Heart right ventricle (tissue), 16 donors: Measurements from ENCODE around the gene S100A2. TPM values are rescaled to one million over a fixed set of nuclear protein-coding genes. Genes with fewer than 3 reads are reported as not detected.
A peak's percentile ranks its signal among the peaks of the same experiment; 100 is the strongest.

Experiments used
- ATAC-seq, 8 donors: fragments of 200-7000 bp; cut with Tn5 transposase; one replicate each; pipeline ENCODE4 v1.9.1; 2020; ENCODE audit warnings: mild to moderate bottlenecking in 8 of 8, moderate library complexity in 8 of 8, moderate number of reproducible peaks in 1 of 8
- DNase-seq, 2 donors: peaks; one replicate each; pipeline ENCODE4 v3.0.0-alpha.2; 2020
- H3K27ac ChIP-seq, 10 donors: fragments of 200-600 bp; sonication (generic) in 2 of 10; one replicate each; pipeline versions ENCODE4 v1.5.0 to v1.8.0; 2020 to 2022; ENCODE audit warnings: mild to moderate bottlenecking in 3 of 10
- H3K27me3 ChIP-seq, 7 donors: fragments of 200-600 bp; one replicate each; pipeline ENCODE4 v1.8.0; 2021 to 2022; ENCODE audit warnings: mild to moderate bottlenecking in 2 of 7
- H3K36me3 ChIP-seq, 9 donors: fragments of 200-600 bp; sonication (generic) in 1 of 9; one replicate each; pipeline versions ENCODE4 v1.5.0 to v1.8.0; 2020 to 2022; ENCODE audit warnings: mild to moderate bottlenecking in 2 of 9
- H3K4me1 ChIP-seq, 9 donors: fragments of 200-600 bp; sonication (generic) in 1 of 9; one replicate each; pipeline versions ENCODE4 v1.5.0 to v1.8.0; 2020 to 2022; ENCODE audit warnings: mild to moderate bottlenecking in 4 of 9
- H3K4me3 ChIP-seq, 10 donors: fragments of 200-600 bp; sonication (generic) in 2 of 10; one replicate each; pipeline versions ENCODE4 v1.5.0 to v1.8.0; 2020 to 2022; ENCODE audit warnings: mild to moderate bottlenecking in 7 of 10, moderate library complexity in 2 of 10
- H3K9me3 ChIP-seq, 11 donors: fragments of 200-600 bp in 10 of 11; sonication (generic) in 2 of 11; one replicate each; pipeline versions ENCODE4 v1.5.0 to v1.8.0; 2013 to 2022; ENCODE audit warnings: mild to moderate bottlenecking in 2 of 11, control low read depth in 1 of 11, moderate library complexity in 1 of 11
- CTCF ChIP-seq, 9 donors: fragments of 200-600 bp; sonication (generic) in 2 of 9; IDR thresholded peaks; one replicate each; pipeline versions ENCODE4 v1.5.0 to v1.8.0; 2021 to 2022; ENCODE audit warnings: antibody characterized with exemption in 9 of 9, mild to moderate bottlenecking in 5 of 9, moderate library complexity in 1 of 9
- WGBS, 2 donors: extraction: QIAGEN DNeasy Blood & Tissue Kit; methylation state at CpG; one replicate each; pipeline ENCODE4 v1.1.7; 2013; ENCODE audit warnings: inconsistent platforms in 1 of 2; 5-methylcytosine and 5-hydroxymethylcytosine counted together
- intact Hi-C, 10 donors: fragments of 100-400 bp; cut with DNase I; formaldehyde crosslinking; loops; one replicate each; pipeline versions ENCODE4 v1.11.1 to v1.14.2; 2022
- polyA plus RNA-seq, 2 donors: library from polyadenylated mRNA; stranded (reverse); fragments of 200-250 nt; gene quantifications; one replicate each; pipeline ENCODE4 v1.2.3, GENCODE V29; 2013
- total RNA-seq, 10 donors: library from RNA; stranded (reverse); fragmentation: NEBNext Ultra II Directional in 3 of 10; extraction: Animal tissue kit (Norgen Biotek cat#: 25700) in 3 of 10; gene quantifications; one replicate each; pipeline versions ENCODE4 v1.2.1 to v1.2.4, GENCODE V29; 2021 to 2023
- donor health status: Arrhythmogenic right ventricular cardiomyopathy.
- donor health status: ischemic (EF 13 %, LVEDD 7.1; RV severe dilation, severe dysfunction).
- donor health status: healthy with polysubstance abuse.
- donor health status: DM: no; HTN: yes; CAD: no.
- donor health status: DM: no; HTN: no; CAD: no.
- donor health status: ischemic (EF 25% LVEDD 6.9; RV normal size, moderate dysfunction).
- donor health status: ischemic (EF 25% LVEDD 5.7; RV mildly dilated, moderate dysfunction).
- donor health status: healthy.
- donor health status: DM: yes; HTN: yes; CAD: no.
- donor health status: Ischemic cardiomyopathy.
- donor health status: ischemic (EF 35%, LVEDD 5.7; RV mildly dilated, moderate dysfunction).
- donor health status: nonischemic (EF 11% LVEDD 7.7; RV severe dilation, severe dysfunction).
- donor health status: DM: yes; HTN: yes; CAD: no.
- donor health status: PGD.
- donor health status: ischemic (EF 29% LVEDD 5.4; RV normal size, mild dysfunction).
- donor health status: nonischemic (EF 23%, LVEDD 6.1; RV moderate dilation, normal function).

Gene S100A2
- total and polyA plus RNA-seq, 12 donors, result 1.2 to 7.4 (median 3.1) TPM; not detected in 1

- intact Hi-C loops, result loop anchor here in 1 of 10 donors (10.0 kb wide), 1 partner anchor 75 kb away; the partner anchor contains the start of genes S100A14 and S100A16
- Histone ChIP-seq H3K36me3 (peaks cover 0 to 14% (median 0%) of the 10 kb centered on the region in 9 donors), H3K9me3 (no peaks in the 10 kb centered on the region), H3K27ac (peak overlapping the region in 1 of 10 donors; percentile 84), H3K4me1 (peaks cover 0 to 82% (median 24%) of the 10 kb centered on the region in 9 donors), H3K4me3 (no peak overlapping the region), H3K27me3 (no peaks in the 10 kb centered on the region)
- DNase-seq (no peak), ATAC-seq (no peak)
- no peak for TF ChIP-seq CTCF (IDR thresholded peaks at IDR 0.05)
- WGBS, 2 donors, result 87 to 92% methylated on average over 4 of the region's 4 CpGs
Measured at GRCh38 chr1:153539395-153540093, 26.1 kb downstream of the S100A2 start.

GRCh38 chr1:153538315-153538821, 27.3 kb downstream of the S100A2 start:
- DNase-seq (no peak), ATAC-seq (no peak)
- peak overlapping the region in 2 of 10 donors; percentile 6 to 24 for H3K27ac ChIP-seq
- TF ChIP-seq CTCF (IDR thresholded peaks at IDR 0.05), result no peak
- 68 to 80% methylated on average over 6 of the region's 6 CpGs for WGBS, 2 donors
- H3K9me3 ChIP-seq, result no peaks in the 10 kb centered on the region
- intact Hi-C loops, result loop anchor here in 1 of 10 donors (10.0 kb wide), 1 partner anchor 76 kb away; the partner anchor contains the start of genes S100A14 and S100A16
- H3K27me3 ChIP-seq, result no peaks in the 10 kb centered on the region
- H3K4me3 ChIP-seq, result no peak overlapping the region
- peaks cover 0 to 82% (median 27%) of the 10 kb centered on the region in 9 donors for H3K4me1 ChIP-seq
- H3K36me3 ChIP-seq, result peaks cover 0 to 11% (median 0%) of the 10 kb centered on the region in 9 donors

DNA sequence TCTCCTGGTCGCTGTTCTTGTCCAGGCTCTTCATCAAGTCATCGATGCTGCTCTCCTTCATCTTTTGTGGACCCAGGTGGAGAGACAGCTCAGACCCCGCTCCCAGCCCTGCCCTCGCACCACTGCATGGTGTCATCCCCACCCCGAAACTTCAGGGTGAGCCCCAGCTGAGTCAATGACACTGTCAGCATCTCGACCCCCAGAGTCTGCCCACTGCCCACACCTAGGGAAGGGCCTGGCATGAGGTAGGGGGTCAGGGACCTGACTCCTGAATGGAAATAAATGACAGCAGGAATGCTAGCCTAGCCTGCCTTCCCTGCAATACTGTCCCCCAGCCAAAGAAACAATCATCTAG, 28.3 kb downstream of the S100A2 start:
- no peak for ATAC-seq
- H3K27me3 ChIP-seq, result no peaks in the 10 kb centered on the region
- no peaks in the 10 kb centered on the region for H3K9me3 ChIP-seq
- H3K4me3 ChIP-seq, result no peak overlapping the region
- DNase-seq, result no peak
- H3K36me3 ChIP-seq, result peaks cover 0 to 9% (median 0%) of the 10 kb centered on the region in 9 donors
- peak overlapping the region in 2 of 10 donors; percentile 6 to 96 for H3K27ac ChIP-seq
- no peak for TF ChIP-seq CTCF (IDR thresholded peaks at IDR 0.05)
- WGBS, 2 donors, result 95 to 98% methylated on average over 6 of the region's 6 CpGs
- H3K4me1 ChIP-seq, result peaks cover 3 to 82% (median 31%) of the 10 kb centered on the region in 9 donors
- intact Hi-C loops, result loop anchor here in 1 of 10 donors (10.0 kb wide), 1 partner anchor 77 kb away; the partner anchor contains the start of genes S100A14 and S100A16

GRCh38 chr1:153536671-153537375, 28.8 kb downstream of the S100A2 start:
- intact Hi-C loops, result loop anchor here in 1 of 10 donors (10.0 kb wide), 1 partner anchor 78 kb away; the partner anchor contains the start of genes S100A14 and S100A16

More at GRCh38 chr1:153536671-153537375, 28.8 kb downstream of the S100A2 start:
- H3K27ac ChIP-seq, result peak overlapping the region in 9 of 10 donors; percentile 93 to 99 (median 98)
- no peaks in the 10 kb centered on the region for H3K27me3 ChIP-seq
- TF ChIP-seq CTCF (IDR thresholded peaks at IDR 0.05), result no peak
- H3K9me3 ChIP-seq, result no peaks in the 10 kb centered on the region
- DNase-seq (no peak), ATAC-seq (no peak)
- 88 to 90% methylated on average over 9 of the region's 9 CpGs for WGBS, 2 donors
- H3K36me3 ChIP-seq, result peaks cover 0 to 9% (median 0%) of the 10 kb centered on the region in 9 donors
- H3K4me1 ChIP-seq, result peaks cover 3 to 82% (median 35%) of the 10 kb centered on the region in 9 donors
- H3K4me3 ChIP-seq, result peak overlapping the region in 9 of 10 donors; percentile 62 to 93 (median 79)
